ENCODE results near the gene ATG16L2.
"Not testable (repeated sequence)": the region's sequence is repeated elsewhere in the genome, so short reads cannot be mapped to it uniquely, and the experiment has no call there.

Gene ATG16L2

DNA sequence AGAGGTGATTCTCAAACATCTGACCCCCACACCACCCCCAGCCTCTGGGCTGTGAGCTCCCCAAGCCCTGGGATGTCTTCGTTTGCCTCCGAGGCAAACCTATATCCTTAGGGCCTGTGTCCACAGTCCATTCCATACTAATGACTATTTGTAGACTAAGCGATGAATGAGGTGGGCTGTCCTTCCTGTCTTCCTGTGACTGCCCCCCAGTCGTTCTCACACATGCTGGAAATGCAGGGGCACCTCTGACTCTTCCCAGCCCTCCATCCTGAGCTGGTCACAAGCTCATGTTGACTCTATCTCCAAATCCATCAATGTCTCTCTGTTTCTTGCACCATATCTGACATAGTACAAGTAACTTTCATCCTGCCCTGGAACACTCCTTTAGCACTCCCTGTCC is 4.8 kb downstream of the ATG16L2 start:
- intact Hi-C loops (cut with micrococcal nuclease), result no loop called here
- no peaks in the 10 kb centered on the region for H3K27me3 Mint-ChIP-seq
- no peak overlapping the region for H3K27ac Mint-ChIP-seq
- peaks cover 85% of the 10 kb centered on the region for H3K36me3 Mint-ChIP-seq (ENCODE audit: low read depth)
- peaks cover 56% of the 10 kb centered on the region for H3K4me1 Mint-ChIP-seq (ENCODE audit: low read depth)
- H3K9me3 Mint-ChIP-seq, result no peaks in the 10 kb centered on the region
- no peak overlapping the region for H3K4me3 Mint-ChIP-seq

DNA sequence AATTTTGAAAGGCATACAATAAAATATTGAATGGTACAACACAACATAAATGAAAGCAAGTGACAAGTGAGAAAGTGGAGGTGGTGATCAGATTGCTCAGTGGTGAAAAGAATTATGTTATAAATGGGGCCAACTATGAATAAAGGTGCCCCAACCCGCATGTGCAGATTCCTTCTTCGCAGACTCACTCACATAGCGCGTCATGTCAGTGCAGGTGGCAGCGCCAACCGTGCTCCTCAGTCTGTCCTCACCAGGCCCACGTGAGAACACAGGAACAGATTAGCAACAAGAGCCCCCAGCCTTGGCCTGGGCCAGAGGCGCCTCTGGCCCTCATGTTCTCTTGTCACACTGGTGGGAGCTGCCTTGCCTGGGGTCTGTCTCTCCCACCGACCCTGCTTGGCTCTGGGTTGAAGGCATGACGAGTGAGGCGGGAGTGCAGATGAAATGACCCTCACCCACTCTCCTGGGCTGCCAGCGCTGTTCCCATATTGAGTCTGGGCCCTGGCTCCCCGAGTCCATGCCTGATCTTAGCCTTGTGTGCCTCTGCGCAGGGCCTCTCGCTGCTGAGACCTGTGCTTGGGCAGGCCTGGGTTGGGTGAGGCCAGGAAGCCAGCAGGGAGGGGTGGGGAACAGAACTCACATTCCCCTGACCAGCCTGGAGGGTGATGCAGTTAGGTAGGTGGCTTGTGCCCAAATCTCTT is 6.4 kb downstream of the ATG16L2 start:
- no peak overlapping the region for H3K27ac Mint-ChIP-seq
- peaks cover 64% of the 10 kb centered on the region for H3K4me1 Mint-ChIP-seq (ENCODE audit: low read depth)
- peaks cover 90% of the 10 kb centered on the region for H3K36me3 Mint-ChIP-seq (ENCODE audit: low read depth)
- no peaks in the 10 kb centered on the region for H3K27me3 Mint-ChIP-seq
- no peak overlapping the region for H3K4me3 Mint-ChIP-seq
- no peaks in the 10 kb centered on the region for H3K9me3 Mint-ChIP-seq
- intact Hi-C loops (cut with micrococcal nuclease), result no loop called here

DNA sequence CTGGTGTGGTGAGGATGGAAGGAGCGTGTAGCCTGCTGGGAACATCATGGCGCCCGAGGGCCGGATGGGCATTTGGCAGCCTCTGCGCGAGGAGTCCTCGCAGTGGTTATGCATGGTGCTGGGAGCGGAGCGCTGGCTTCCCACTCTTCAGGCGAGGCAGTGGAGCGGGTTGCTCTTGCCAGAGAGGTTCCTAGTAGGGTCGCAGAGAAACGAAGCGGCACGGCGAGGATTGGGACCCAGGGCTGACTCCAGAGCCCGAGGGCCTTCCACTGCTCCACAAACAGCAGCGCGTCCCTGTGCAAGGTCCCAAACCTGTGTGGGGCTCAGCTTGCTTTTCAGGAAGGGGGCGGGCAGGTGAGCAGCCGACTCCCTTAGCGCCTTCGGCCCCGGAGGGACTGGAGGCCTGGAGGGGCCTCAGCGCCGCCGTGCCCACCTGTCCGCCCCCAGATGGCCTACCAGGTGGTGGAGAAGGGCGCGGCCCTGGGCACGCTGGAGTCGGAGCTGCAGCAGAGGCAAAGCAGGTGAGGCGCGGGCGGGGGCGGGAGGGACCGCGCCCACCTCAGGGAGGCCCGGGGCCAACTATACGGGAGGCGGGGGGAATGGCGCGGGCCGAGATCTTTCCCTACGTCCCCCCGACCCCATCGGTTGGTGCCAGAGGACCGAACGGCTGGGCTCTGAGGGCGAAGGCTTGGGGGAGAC is 7.2 kb downstream of the ATG16L2 start:
- Mint-ChIP-seq H3K36me3 (ENCODE audit: low read depth) (peaks cover 98% of the 10 kb centered on the region), H3K27ac (no peak overlapping the region), H3K4me3 (no peak overlapping the region), H3K9me3 (no peaks in the 10 kb centered on the region), H3K27me3 (no peaks in the 10 kb centered on the region), H3K4me1 (ENCODE audit: low read depth) (peaks cover 68% of the 10 kb centered on the region)
- intact Hi-C loops (cut with micrococcal nuclease), result no loop called here

GRCh38 chr11:72821920-72822799 is 7.9 kb downstream of the ATG16L2 start:
- Mint-ChIP-seq H3K36me3 (ENCODE audit: low read depth) (peaks cover 100% of the 10 kb centered on the region), H3K27me3 (no peaks in the 10 kb centered on the region), H3K9me3 (no peaks in the 10 kb centered on the region), H3K4me3 (no peak overlapping the region), H3K4me1 (ENCODE audit: low read depth) (peaks cover 68% of the 10 kb centered on the region), H3K27ac (no peak overlapping the region)
- intact Hi-C loops (cut with micrococcal nuclease), result no loop called here

DNA sequence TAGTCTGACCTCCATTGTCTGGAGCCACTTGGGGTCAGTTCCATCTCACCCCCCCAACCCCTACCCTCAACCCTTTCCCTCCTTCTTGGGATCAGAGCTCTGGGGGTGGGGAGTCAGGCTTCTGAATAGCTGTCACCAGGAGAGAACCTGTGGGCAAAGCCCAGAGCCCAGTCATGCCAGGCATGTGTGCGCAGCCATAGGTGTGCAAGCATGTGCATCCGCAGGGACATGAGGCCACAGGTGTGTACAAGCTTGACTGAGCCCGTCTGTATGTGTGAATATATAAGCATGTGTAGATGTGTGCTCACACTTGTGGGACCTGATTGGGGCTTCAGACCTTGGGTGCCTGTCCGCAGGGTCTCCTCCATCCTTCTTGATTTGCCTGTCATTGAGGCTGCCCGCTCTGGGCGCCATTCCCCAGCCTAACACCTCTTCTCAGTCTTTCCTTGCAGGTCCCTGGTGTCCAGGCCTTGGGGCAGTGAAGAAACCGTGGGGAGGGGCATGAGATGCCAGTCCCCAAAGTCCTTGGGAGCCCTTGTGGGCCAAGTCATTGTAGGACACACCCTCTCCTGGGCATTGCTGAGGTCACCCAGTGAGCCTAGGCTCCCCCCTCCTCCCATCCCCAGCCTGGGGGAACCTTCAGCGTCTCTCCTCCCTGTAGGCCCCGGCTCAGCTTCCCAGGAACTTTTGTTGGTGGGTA is 9.0 kb downstream of the ATG16L2 start:
- intact Hi-C loops (cut with micrococcal nuclease), result no loop called here
- Mint-ChIP-seq H3K9me3 (no peaks in the 10 kb centered on the region), H3K4me3 (no peak overlapping the region), H3K4me1 (ENCODE audit: low read depth) (peaks cover 67% of the 10 kb centered on the region), H3K27me3 (no peaks in the 10 kb centered on the region), H3K27ac (peak overlapping the region; percentile 18), H3K36me3 (ENCODE audit: low read depth) (peaks cover 100% of the 10 kb centered on the region)

DNA sequence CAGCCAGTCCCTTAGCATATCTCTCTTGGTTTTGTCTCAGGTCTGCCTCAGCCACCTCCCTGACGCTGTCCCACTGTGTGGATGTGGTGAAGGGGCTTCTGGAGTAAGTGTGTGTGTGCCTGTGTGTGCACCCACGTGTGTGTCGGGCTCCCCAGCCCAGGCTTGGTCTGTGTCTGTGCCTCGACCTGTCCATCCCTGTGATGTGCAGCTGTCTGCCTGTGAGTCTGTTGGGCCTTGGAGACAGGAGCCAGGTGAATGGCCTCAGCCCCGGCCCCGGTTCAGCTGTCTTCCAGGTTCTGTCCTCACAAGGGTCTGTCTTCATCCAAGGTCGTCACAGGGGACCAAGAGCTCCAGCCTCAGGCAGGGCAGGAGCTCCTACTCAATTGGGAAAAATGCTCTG is 9.8 kb downstream of the ATG16L2 start:
- intact Hi-C loops (cut with micrococcal nuclease), result no loop called here
- no peaks in the 10 kb centered on the region for H3K27me3 Mint-ChIP-seq
- peak overlapping the region; percentile 18 for H3K27ac Mint-ChIP-seq
- no peaks in the 10 kb centered on the region for H3K9me3 Mint-ChIP-seq
- H3K4me1 Mint-ChIP-seq (ENCODE audit: low read depth), result peaks cover 69% of the 10 kb centered on the region
- no peak overlapping the region for H3K4me3 Mint-ChIP-seq
- peaks cover 100% of the 10 kb centered on the region for H3K36me3 Mint-ChIP-seq (ENCODE audit: low read depth)

DNA sequence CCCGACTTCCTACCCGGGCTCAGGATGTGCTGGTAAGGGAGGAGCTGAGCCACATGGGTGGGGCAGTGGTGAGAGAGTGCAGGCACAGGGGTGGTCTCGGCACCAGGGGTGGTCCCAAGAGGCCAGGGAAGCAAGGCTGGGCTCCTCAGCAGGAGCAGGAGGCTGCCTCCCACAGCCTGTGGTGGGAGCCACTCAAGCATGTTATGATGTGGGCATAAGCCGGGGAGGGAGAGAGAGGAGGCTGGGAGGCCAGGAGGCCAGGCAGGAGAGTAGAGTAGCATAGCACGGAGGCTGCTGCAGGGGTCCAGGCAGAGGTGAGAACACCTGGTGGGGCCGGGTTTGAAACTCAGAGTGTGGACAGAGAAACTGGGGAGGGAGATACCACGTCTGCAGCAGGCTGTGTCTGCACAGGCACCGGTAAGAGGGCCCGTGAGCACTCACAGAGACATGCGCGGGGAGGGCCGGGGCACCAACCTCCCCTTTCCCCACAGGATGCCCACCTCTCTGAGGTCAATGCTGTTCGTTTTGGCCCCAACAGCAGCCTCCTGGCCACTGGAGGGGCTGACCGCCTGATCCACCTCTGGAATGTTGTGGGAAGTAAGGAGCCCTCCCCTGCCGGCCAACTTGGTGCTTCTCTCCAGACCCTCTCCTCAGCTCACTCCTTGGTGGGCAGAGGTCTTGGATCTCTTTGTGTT is 10.7 kb downstream of the ATG16L2 start:
- H3K27me3 Mint-ChIP-seq, result no peaks in the 10 kb centered on the region
- intact Hi-C loops (cut with micrococcal nuclease), result no loop called here
- H3K4me1 Mint-ChIP-seq (ENCODE audit: low read depth), result peaks cover 64% of the 10 kb centered on the region
- H3K36me3 Mint-ChIP-seq (ENCODE audit: low read depth), result peaks cover 100% of the 10 kb centered on the region
- H3K27ac Mint-ChIP-seq, result peak overlapping the region; percentile 20
- no peaks in the 10 kb centered on the region for H3K9me3 Mint-ChIP-seq
- H3K4me3 Mint-ChIP-seq, result no peak overlapping the region

- peak overlapping the region; percentile 20 for H3K27ac Mint-ChIP-seq
- H3K4me3 Mint-ChIP-seq, result no peak overlapping the region
- intact Hi-C loops (cut with micrococcal nuclease), result no loop called here
- peaks cover 70% of the 10 kb centered on the region for H3K4me1 Mint-ChIP-seq (ENCODE audit: low read depth)
- H3K27me3 Mint-ChIP-seq, result no peaks in the 10 kb centered on the region
- H3K9me3 Mint-ChIP-seq, result no peaks in the 10 kb centered on the region
- peaks cover 100% of the 10 kb centered on the region for H3K36me3 Mint-ChIP-seq (ENCODE audit: low read depth)
Measured at GRCh38 chr11:72825661-72826060, 11.4 kb downstream of the ATG16L2 start.

GRCh38 chr11:72826191-72826941 is 12.2 kb downstream of the ATG16L2 start:
- no peak overlapping the region for H3K4me3 Mint-ChIP-seq
- no peaks in the 10 kb centered on the region for H3K27me3 Mint-ChIP-seq
- intact Hi-C loops (cut with micrococcal nuclease), result no loop called here
- peaks cover 100% of the 10 kb centered on the region for H3K36me3 Mint-ChIP-seq (ENCODE audit: low read depth)
- H3K27ac Mint-ChIP-seq, result peak overlapping the region; percentile 77
- H3K9me3 Mint-ChIP-seq, result no peaks in the 10 kb centered on the region
- peaks cover 69% of the 10 kb centered on the region for H3K4me1 Mint-ChIP-seq (ENCODE audit: low read depth)

DNA sequence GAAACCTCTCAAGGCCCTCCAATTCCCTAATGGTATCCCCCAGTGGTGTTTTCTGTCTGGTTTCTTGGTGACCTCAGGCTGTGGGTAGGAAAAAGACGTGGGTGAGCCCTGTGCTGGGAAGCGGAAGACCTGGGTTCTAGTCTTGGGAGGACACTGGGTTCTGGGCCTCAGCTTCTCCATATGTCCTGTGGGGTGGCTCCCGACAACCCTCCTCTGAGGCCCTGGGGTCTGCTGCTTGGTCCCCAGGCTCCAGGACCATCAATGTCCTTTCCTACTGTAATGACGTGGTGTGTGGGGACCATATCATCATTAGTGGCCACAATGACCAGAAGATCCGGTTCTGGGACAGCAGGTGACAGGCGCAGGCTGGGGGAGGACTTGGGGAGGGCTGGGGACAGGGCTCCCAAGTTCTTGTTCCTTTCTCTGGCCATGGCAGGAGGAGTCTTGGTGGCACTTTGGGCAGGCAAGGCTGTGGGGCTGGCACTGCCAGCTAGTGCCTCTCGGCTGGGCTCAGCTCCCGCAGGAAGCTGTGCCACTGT is 12.8 kb downstream of the ATG16L2 start:
- Mint-ChIP-seq H3K36me3 (ENCODE audit: low read depth) (peaks cover 100% of the 10 kb centered on the region), H3K27me3 (no peaks in the 10 kb centered on the region), H3K4me1 (ENCODE audit: low read depth) (peaks cover 76% of the 10 kb centered on the region), H3K9me3 (no peaks in the 10 kb centered on the region), H3K4me3 (no peak overlapping the region), H3K27ac (peak overlapping the region; percentile 77)
- intact Hi-C loops (cut with micrococcal nuclease), result no loop called here

DNA sequence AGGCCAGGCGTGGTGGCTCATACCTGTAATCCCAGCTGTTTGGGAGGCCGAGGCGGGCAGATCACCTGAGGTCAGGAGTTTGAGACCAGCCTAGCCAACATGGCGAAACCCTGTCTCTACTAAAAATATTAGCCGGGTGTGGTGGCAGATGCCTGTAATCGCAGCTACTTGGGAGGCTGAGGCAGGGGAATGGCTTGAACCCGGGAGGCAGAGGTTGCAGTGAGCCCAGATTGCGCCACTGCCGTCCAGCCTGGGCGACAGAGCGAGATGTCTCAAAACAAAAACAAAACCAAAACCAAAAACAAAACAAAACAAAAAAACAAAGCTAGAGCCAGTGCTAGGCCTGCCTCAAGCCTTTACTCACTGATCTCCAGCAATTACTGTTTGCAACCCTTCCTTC is 13.4 kb downstream of the ATG16L2 start:
- peak overlapping the region; percentile 37 for H3K4me3 Mint-ChIP-seq
- H3K27me3 Mint-ChIP-seq; H3K9me3 Mint-ChIP-seq; intact Hi-C loops (cut with micrococcal nuclease): not testable (repeated sequence)
- peak overlapping the region; percentile 77 for H3K27ac Mint-ChIP-seq
- peaks cover 81% of the 10 kb centered on the region for H3K4me1 Mint-ChIP-seq (ENCODE audit: low read depth)
- H3K36me3 Mint-ChIP-seq (ENCODE audit: low read depth), result peaks cover 100% of the 10 kb centered on the region

DNA sequence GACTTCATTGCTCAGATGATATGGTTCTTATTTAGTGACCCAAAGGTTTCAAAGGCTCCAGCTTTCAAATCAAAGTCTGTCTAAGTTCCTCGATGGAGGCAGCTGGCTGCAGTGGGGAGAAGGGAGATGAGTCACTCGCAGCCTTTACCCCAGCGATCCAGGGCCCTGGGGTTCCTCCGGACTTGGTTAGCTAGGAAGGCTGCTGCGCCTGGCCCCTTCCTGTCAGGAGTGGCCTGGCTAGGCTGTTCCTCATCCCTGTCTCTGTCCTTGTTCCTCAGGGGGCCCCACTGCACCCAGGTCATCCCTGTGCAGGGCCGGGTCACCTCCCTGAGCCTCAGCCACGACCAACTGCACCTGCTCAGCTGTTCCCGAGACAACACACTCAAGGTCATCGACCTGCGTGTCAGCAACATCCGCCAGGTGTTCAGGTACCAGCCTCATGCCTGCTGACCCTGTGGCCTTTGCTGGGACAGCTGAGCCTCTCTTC is 13.9 kb downstream of the ATG16L2 start:
- peak overlapping the region; percentile 37 for H3K4me3 Mint-ChIP-seq
- intact Hi-C loops (cut with micrococcal nuclease), result no loop called here
- no peaks in the 10 kb centered on the region for H3K27me3 Mint-ChIP-seq
- H3K27ac Mint-ChIP-seq, result peak overlapping the region; percentile 77
- H3K4me1 Mint-ChIP-seq (ENCODE audit: low read depth), result peaks cover 86% of the 10 kb centered on the region
- H3K9me3 Mint-ChIP-seq, result no peaks in the 10 kb centered on the region
- peaks cover 100% of the 10 kb centered on the region for H3K36me3 Mint-ChIP-seq (ENCODE audit: low read depth)
